HCT116 (cell line): ENCODE measurements around the gene SYNPO.

Source experiments
- CTCF ChIP-seq, 3 experiments: fragments of 200-600 bp in 1 of 3; sonication (generic) in 1 of 3; IDR thresholded peaks in 2 of 3; conservative IDR thresholded peaks in 1 of 3; 2 replicates each; pipeline ENCODE4 v1.5.1; 2012 to 2017; ENCODE audit warnings: low read depth in 2 of 3, low read length in 2 of 3, antibody characterized with exemption in 1 of 3, borderline replicate concordance in 1 of 3, control low read depth in 1 of 3, mild to moderate bottlenecking in 1 of 3, mixed read lengths in 1 of 3, mixed run types in 1 of 3, moderate library complexity in 1 of 3; ENCODE audit not compliant: insufficient read depth in 1 of 3
- ELF1 ChIP-seq: IDR thresholded peaks from 2 replicates; pipeline ENCODE4 v1.6.1; 2012; ENCODE audit warnings: low read depth, borderline replicate concordance
- EZH2 ChIP-seq: fragments of 200-600 bp; sonication (generic); IDR thresholded peaks from 2 replicates; pipeline ENCODE4 v1.6.1; 2017; ENCODE audit warnings: antibody characterized with exemption, mixed run types
- EZH2phosphoT487 ChIP-seq: fragments of 200-600 bp; IDR thresholded peaks from 2 replicates; pipeline ENCODE4 v1.6.1; 2018; ENCODE audit warnings: antibody characterized with exemption, borderline replicate concordance
- FOSL1 ChIP-seq: IDR thresholded peaks from 2 replicates; pipeline ENCODE4 v1.6.1; 2012; ENCODE audit warnings: low read depth
- JUND ChIP-seq: IDR thresholded peaks from 2 replicates; pipeline ENCODE4 v1.6.1; 2012
- MAX ChIP-seq: IDR thresholded peaks from 2 replicates; pipeline ENCODE4 v1.6.1; 2012
- POLR2A ChIP-seq: IDR thresholded peaks from 2 replicates; pipeline ENCODE4 v1.7.0; 2011; ENCODE audit warnings: borderline replicate concordance; ENCODE audit not compliant: insufficient read depth, insufficient read length; ENCODE audit errors: extremely low read depth
- POLR2AphosphoS5 ChIP-seq: IDR thresholded peaks from 2 replicates; pipeline ENCODE4 v1.6.1; 2011; ENCODE audit warnings: mild to moderate bottlenecking, low read depth, low read length, moderate library complexity
- REST ChIP-seq: IDR thresholded peaks from 2 replicates; pipeline ENCODE4 v1.6.1; 2012; ENCODE audit warnings: low read depth
- SP1 ChIP-seq: IDR thresholded peaks from 2 replicates; pipeline ENCODE4 v1.6.1; 2012; ENCODE audit warnings: low read depth
- TF ChIP-seq, protein P1 (sequence below): IDR thresholded peaks from 2 replicates; pipeline ENCODE4 v1.6.1; 2012

GRCh38 chr5:150640311-150641005, at the start of gene SYNPO:
- TF ChIP-seq CTCF (IDR thresholded peaks at IDR 0.05 in 2 of 3, conservative IDR thresholded peaks at IDR 0.05 in 1 of 3; ENCODE audit: borderline replicate concordance in 1 of 3, insufficient read depth in 1 of 3, low read depth in 2 of 3, low read length in 2 of 3), result no peak
- no peak for TF ChIP-seq REST
- TF ChIP-seq EZH2, result no peak
- TF ChIP-seq, protein P1, sequence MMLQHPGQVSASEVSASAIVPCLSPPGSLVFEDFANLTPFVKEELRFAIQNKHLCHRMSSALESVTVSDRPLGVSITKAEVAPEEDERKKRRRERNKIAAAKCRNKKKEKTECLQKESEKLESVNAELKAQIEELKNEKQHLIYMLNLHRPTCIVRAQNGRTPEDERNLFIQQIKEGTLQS, result no peak
- no peak for TF ChIP-seq ELF1
- no peak for TF ChIP-seq EZH2phosphoT487
- TF ChIP-seq POLR2A, result no peak
- no peak for TF ChIP-seq JUND
- no peak for TF ChIP-seq FOSL1
- TF ChIP-seq SP1, result no peak
- TF ChIP-seq POLR2AphosphoS5, result no peak
- no peak for TF ChIP-seq MAX
